HepG2 (cell line): Measurements from ENCODE around the gene PHF3. TPM values are rescaled to one million over a fixed set of nuclear protein-coding genes. Genes with fewer than 3 reads are reported as not detected.
A peak's percentile ranks its signal among the peaks of the same experiment; 100 is the strongest.

Experiments
- AHDC1 ChIP-seq: sonication (generic); formaldehyde crosslinking; IDR thresholded peaks from 2 replicates; pipeline ENCODE4 v1.5.1; 2020; ENCODE audit warnings: mild to moderate bottlenecking, missing genetic modification reagents, borderline replicate concordance
- FOXC1 ChIP-seq: sonication (generic); formaldehyde crosslinking; IDR thresholded peaks from 2 replicates; pipeline ENCODE4 v1.8.0; 2022; ENCODE audit warnings: mild to moderate bottlenecking, missing genetic modification reagents, borderline replicate concordance
- KDM5A ChIP-seq: fragments of 200-600 bp; sonication (generic); IDR thresholded peaks from 2 replicates; pipeline ENCODE4 v1.7.0; 2018; ENCODE audit warnings: antibody characterized with exemption, mild to moderate bottlenecking, low read length, borderline replicate concordance
- MAFF ChIP-seq: IDR thresholded peaks from 2 replicates; pipeline ENCODE4 v1.6.1; 2011; ENCODE audit warnings: low read depth, low read length, improper control_type of control experiment
- MNT ChIP-seq: fragments of 450-650 bp; IDR thresholded peaks from 2 replicates; pipeline ENCODE4 v1.6.1; 2016
- NCOA2 ChIP-seq: sonication (generic); formaldehyde crosslinking; IDR thresholded peaks from 2 replicates; pipeline ENCODE4 v1.8.0; 2022; ENCODE audit warnings: inconsistent platforms
- PLRG1 ChIP-seq: fragments of 450-650 bp; conservative IDR thresholded peaks from 2 replicates; pipeline ENCODE4 v1.6.1; 2016
- SRSF4 ChIP-seq: fragments of 200-400 bp; formaldehyde crosslinking; IDR thresholded peaks from one replicate; pipeline ENCODE4 v1.6.1; 2018; ENCODE audit warnings: mild to moderate bottlenecking, low read depth, low read length, moderate library complexity; ENCODE audit not compliant: poor library complexity, severe bottlenecking
- TRAFD1 ChIP-seq: sonication (generic); formaldehyde crosslinking; IDR thresholded peaks from 2 replicates; pipeline ENCODE4 v1.5.1; 2020; ENCODE audit warnings: missing genetic modification reagents, mild to moderate bottlenecking, borderline replicate concordance
- ZNF333 ChIP-seq: sonication (generic); formaldehyde crosslinking; IDR thresholded peaks from 2 replicates; pipeline ENCODE4 v1.4.0; 2020; ENCODE audit warnings: mild to moderate bottlenecking, missing genetic modification reagents, borderline replicate concordance
- ZNF572 ChIP-seq: sonication (generic); formaldehyde crosslinking; IDR thresholded peaks from 2 replicates; pipeline ENCODE4 v1.5.1; 2020; ENCODE audit warnings: mild to moderate bottlenecking, missing genetic modification reagents
- ZNF746 ChIP-seq: sonication (generic); formaldehyde crosslinking; IDR thresholded peaks from 2 replicates; pipeline ENCODE4 v1.8.0; 2022; ENCODE audit warnings: mild to moderate bottlenecking, missing genetic modification reagents
- ZNF780A ChIP-seq: sonication (generic); formaldehyde crosslinking; IDR thresholded peaks from 2 replicates; pipeline ENCODE4 v1.8.0; 2022; ENCODE audit warnings: mild to moderate bottlenecking, missing genetic modification reagents, moderate library complexity
- polyA plus RNA-seq, 8 experiments: library from polyadenylated mRNA; depleted of rRNA in 3 of 8; stranded (reverse) in 7 of 8; unstranded in 1 of 8; fragments of >200 nt; fragmentation: Illumina TruSeq in 4 of 8; extraction: Trizol in 4 of 8; gene quantifications; 2 replicates each; pipeline versions ENCODE4 v1.2.1 to v1.2.3, GENCODE V29; 2011 to 2016; ENCODE audit warnings: low read depth in 4 of 8, missing spikeins in 1 of 8, mixed read lengths in 1 of 8; ENCODE audit not compliant: insufficient read depth in 1 of 8
- total RNA-seq, 5 experiments: library from RNA; depleted of rRNA; stranded (reverse); fragments of >200 nt; fragmentation: Illumina TruSeq; extraction: Trizol; gene quantifications; 2 replicates each; pipeline ENCODE4 v1.2.3, GENCODE V29; 2016; ENCODE audit warnings: low read depth in 1 of 5
- TF ChIP-seq, protein P1 (sequence below): IDR thresholded peaks from 2 replicates; pipeline ENCODE4 v1.6.1; 2016; ENCODE audit warnings: missing biosample characterization, missing genetic modification reagents, low read depth
- TF ChIP-seq, protein P2 (sequence below): sonication (generic); formaldehyde crosslinking; IDR thresholded peaks from 2 replicates; pipeline ENCODE4 v1.4.0; 2020; ENCODE audit warnings: mild to moderate bottlenecking, missing genetic modification reagents

PHF3 gene
- total and polyA plus RNA-seq, 2 of the 13 experiments (the other 11 are each of a cell fraction or from before 2014, with no cell fraction given), result 19.8 to 70.4 TPM

GRCh38 chr6:63589952-63590411, 45.6 kb upstream of the PHF3 start (continued):
- TF ChIP-seq AHDC1 (CRISPR knock-in tag) (peak; percentile 87; the same call in 1 of the 2 replicates), ZNF780A (CRISPR knock-in tag) (no peak), TRAFD1 (no peak), KDM5A (no peak), PLRG1 (no peak), NCOA2 (peak; percentile 82), SRSF4 (no peak), ZNF746 (CRISPR knock-in tag) (no peak), ZNF572 (CRISPR knock-in tag) (no peak), MNT (no peak), FOXC1 (CRISPR knock-in tag) (no peak), MAFF (peak; percentile 14; the same call in 1 of the 2 replicates), ZNF333 (CRISPR knock-in tag) (no peak)
- TF ChIP-seq, protein P1, sequence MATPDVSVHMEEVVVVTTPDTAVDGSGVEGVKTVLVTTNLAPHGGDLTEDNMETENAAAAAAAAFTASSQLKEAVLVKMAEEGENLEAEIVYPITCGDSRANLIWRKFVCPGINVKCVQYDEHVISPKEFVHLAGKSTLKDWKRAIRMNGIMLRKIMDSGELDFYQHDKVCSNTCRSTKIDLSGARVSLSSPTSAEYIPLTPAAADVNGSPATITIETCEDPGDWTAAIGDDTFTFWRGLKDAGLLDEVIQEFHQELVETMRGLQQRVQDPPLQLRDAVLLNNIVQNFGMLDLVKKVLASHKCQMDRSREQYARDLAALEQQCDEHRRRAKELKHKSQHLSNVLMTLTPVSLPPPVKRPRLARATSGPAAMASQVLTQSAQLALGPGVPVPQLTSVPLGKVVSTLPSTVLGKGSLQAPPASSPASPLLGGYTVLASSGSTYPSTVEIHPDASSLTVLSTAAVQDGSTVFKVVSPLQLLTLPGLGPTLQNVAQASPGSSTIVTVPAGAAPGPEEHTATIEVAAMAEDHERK (CRISPR knock-in tag), result no peak
- TF ChIP-seq, protein P2, sequence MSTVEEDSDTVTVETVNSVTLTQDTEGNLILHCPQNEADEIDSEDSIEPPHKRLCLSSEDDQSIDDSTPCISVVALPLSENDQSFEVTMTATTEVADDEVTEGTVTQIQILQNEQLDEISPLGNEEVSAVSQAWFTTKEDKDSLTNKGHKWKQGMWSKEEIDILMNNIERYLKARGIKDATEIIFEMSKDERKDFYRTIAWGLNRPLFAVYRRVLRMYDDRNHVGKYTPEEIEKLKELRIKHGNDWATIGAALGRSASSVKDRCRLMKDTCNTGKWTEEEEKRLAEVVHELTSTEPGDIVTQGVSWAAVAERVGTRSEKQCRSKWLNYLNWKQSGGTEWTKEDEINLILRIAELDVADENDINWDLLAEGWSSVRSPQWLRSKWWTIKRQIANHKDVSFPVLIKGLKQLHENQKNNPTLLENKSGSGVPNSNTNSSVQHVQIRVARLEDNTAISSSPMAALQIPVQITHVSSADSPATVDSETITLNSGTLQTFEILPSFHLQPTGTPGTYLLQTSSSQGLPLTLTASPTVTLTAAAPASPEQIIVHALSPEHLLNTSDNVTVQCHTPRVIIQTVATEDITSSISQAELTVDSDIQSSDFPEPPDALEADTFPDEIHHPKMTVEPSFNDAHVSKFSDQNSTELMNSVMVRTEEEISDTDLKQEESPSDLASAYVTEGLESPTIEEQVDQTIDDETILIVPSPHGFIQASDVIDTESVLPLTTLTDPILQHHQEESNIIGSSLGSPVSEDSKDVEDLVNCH (CRISPR knock-in tag), result no peak
